ENCODE measurements around the gene PPIP5K1. TPM values are rescaled to one million over a fixed set of nuclear protein-coding genes. Genes with fewer than 3 reads are reported as not detected.

The PPIP5K1 gene
- total RNA-seq, 1 donor from 2014 or later: 46.4 TPM

DNA sequence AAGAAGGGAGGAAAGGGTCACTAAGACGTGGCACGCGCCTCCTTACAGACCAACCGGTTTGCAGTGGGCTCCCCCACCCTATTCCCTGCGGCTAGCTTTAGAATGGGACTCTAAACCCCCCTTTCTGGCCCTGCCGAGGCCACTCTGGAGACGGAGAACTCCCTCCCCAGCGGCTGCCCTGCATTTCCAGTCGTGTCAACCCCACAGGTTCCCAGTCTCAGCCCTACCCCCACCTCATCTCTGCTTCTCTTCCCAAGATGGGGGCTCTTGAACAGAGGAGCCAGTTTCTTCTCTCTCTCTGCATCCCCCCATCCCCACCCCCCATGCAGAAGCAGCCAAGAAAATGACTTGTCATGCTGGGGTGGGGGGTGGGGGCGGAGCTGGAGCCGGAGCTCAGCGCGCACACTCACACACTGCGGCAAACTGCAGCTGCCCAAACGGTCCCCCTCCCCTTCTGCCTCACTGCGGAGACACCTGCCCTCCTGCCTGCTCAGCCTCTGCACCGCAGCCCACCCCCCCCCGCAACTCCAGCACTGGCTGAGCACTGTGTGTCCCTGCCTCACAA, 71.7 kb downstream of the PPIP5K1 start:
- intact Hi-C loops (cut with micrococcal nuclease): loop anchor here (10.0 kb wide), 1 partner anchor 593 kb away; the partner anchor contains the start of gene TTBK2

DNA sequence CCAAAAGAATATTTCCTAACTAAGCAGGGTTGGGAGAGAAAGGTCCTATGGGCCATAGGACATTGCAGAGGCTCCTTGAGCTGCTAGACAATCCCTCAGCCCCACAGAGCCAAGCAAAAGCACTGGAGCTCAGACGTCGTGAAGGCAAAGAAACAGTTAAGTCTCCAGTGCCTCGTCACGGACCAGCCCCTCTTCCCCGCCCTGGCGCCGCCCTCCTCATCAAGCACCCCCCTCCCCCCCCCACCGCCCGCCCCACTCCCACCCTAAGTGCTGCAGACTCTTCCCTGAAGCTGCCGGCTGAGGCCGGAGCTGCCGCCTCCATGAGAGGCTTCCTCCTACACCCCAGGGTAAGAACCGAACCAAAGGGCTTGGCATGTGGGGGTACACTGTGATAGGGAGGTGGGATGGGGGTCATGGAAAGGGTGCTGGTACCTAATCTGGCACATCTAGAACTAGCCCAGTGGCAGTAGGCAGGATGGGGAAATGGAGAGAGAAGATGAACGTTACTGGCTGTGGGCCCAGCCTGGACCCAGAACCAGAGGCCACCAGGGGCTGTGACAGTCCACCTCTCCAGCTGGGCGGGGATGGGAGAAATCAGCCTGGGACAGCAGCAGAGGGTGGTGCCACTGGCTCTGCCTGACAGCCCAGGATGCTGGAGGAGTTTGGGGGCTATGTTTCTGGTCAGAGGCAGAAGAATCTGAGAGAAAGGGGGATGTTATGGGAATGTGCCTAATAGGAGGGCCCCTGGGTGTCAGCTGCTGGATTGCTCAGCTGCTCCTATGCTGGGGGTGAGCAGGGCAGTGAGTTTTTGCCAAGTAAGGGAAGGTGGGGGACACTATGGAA, 72.4 kb downstream of the PPIP5K1 start, which contains the start of gene MAP1A:
Gene MAP1A (plus strand): TSS at position 255 of the 843 bp plus-strand sequence. CDS start 3,866 bp downstream, outside the sequence.
- intact Hi-C loops (cut with micrococcal nuclease): loop anchor here (10.0 kb wide), 1 partner anchor 593 kb away; the partner anchor contains the start of gene TTBK2

DNA sequence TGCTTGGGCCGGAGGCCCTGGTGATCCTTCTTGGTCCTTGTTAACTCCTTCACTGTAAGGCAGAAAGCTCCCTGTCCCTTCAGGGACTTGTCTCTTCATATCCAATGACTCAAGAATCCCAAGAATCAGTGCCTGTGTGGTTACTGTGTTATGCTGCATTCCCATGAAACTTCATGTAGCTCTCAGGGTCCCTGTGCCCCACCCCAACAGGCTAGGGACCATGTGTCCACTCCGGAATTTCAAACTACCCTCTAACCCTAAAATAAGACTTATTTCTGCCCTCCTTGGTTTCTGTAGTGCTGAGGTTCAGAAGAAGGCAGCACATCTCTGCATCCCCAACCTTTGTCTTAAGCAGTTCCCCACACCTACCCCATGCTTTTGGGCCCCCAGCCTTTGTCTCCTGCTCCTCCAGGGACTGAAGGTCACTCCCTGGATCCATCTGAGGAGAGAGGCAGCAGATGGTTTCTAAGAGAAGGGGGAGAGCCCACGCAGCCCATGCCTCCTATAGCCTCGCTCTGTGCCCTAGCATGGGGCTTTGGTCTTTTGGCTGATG, 73.1 kb downstream of the PPIP5K1 start:
- intact Hi-C loops (cut with micrococcal nuclease): loop anchor here (10.0 kb wide), 1 partner anchor 592 kb away; the partner anchor contains the start of gene TTBK2

DNA sequence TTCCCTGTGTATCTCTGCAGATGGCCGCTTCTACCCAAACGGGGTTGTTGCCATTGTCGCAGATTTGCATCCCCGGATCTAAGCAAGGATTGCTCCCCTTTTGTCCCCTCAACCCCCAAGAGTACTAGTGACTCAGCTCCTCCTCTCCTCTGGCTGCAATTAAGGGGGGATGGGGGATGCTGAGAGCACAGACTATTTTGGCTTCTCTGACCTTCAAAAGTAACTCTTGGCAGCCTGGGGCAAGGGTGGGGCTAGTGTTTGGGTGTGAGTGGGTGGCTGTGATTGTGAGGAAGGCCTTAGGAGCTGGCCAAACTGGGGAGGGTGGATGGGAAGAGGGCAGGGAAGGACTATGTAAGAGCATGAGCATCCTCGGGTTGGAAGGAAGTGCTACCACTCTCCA, 73.8 kb downstream of the PPIP5K1 start:
- intact Hi-C loops (cut with micrococcal nuclease): loop anchor here (10.0 kb wide), 1 partner anchor 591 kb away; the partner anchor contains the start of gene TTBK2

DNA sequence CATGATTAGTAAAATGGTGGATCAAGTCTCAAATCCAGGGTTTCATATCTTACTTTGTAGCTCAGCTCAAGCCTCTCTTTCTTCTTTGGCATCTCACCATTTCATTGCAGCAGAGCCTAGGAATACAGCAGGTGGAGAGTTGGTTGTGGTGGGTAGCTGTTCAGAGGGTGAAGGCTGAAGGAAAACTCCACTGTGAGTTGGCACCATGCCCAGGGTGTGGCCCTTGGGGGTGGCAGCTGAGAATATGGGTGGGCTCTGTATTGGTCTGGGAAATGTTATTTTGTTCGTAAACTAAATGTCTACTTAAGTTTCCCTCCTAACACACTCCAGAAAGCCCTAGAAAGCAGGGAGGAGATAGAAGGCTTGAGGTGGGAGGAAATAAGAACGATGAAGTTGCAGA, 74.3 kb downstream of the PPIP5K1 start:
- intact Hi-C loops (cut with micrococcal nuclease): loop anchor here (10.0 kb wide), 1 partner anchor 591 kb away; the partner anchor contains the start of gene TTBK2

DNA sequence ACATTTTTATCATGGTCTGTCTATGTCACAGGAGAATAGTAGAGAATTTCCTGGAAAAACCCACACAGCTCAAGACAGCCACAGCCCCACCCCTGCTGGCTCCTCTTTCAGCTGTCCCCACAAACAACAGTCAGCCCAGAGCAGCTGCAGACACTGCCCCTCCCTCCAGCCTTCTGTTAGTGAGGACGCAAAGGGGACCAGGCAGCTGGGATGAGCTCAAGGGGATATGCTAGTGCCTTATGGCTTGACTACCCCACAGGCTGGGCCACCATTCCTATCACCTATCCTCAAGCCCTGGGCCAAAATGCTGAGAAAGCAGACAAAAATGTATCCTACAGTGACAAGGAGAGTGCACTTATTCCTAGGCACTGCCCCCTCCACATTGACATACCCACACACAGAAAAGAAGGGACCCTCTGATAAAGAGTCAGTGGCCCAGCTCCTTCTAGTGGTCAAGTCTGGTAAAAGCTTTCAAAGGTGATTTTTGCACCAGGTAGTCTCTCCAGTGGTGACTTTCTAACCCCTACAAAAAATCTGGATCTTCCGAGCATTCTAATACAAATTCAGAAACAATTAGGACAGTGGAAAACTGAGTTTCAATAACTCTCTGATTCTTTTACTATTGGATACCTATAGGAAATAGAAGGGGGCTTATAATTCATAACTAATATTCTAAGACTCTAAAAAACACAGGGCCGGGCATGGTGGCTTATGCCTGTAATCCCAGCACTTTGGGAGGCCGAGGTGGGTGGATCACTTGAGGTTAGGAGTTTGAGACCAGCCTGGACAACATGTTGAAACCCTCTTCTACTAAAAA, 75.6 kb downstream of the PPIP5K1 start:
- intact Hi-C loops (cut with micrococcal nuclease): loop anchor here (5.0 to 10.0 kb wide), 2 partner anchors 278 to 590 kb away; partner anchors contain the start of genes SERF2 and TTBK2

DNA sequence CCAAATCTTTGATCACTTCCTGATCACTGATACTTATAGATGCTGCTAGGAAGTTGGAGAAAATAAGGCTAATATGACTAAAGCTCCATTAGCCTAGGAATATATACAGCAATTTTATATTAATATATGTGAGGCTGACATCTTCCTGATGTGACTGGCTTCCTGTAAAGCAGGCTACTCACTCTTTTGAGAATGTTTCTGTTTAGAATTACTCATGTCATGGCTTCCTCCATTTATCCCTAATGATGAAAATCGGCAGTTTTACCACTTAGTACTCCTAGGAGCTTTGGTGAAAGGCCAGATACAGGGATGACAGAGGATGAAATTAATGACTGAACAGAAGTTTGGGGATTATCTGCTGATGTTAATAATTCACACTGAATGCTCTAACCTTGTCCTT, 76.5 kb downstream of the PPIP5K1 start:
- intact Hi-C loops (cut with micrococcal nuclease): loop anchor here (5.0 to 10.0 kb wide), 2 partner anchors 279 to 589 kb away; partner anchors contain the start of genes SERF2 and TTBK2

DNA sequence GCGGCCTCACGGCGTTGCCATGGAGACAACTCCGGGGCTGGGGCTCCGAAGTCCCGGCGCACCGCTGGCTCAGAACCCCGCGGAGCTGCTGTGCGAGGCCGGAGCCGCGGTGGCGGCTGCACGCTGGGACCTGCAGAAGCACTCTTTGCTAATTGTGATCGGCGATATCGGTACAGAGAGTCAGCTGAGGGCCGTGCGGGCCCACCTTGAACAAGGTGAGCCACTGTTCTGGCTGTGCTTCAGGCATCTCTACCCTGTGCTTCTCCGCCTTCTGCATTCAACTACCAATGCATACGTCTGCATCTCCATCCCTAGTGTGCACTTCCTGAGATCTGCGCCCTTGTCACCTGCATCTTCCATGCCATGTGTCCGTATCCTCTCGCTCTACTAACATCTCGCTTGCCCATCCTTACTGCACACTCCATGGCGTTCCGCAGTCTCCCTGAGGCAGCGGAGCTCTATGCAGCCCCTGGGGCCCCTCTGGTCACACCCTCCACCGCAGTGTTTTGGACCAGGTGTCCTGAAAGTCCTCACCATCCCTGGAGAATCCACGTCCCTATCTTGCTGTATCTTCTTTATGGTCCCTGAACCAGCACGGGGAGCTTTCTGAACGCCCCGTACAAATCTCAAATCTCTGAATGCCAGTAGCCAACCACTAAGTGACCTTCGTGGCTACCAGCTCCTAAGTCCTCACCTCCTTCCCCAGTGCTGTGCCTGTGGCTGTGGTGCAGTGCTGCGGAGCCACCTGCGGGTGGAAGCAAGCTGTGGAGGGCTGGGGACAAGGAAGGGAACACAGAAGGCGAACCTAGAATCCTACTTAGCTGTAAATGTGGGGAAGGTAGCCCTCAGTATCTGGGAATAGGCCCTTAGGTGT, 78.8 kb downstream of the PPIP5K1 start:
- intact Hi-C loops (cut with micrococcal nuclease): loop anchor here (5.0 to 10.0 kb wide), 2 partner anchors 281 to 586 kb away; partner anchors contain the start of genes SERF2 and TTBK2

DNA sequence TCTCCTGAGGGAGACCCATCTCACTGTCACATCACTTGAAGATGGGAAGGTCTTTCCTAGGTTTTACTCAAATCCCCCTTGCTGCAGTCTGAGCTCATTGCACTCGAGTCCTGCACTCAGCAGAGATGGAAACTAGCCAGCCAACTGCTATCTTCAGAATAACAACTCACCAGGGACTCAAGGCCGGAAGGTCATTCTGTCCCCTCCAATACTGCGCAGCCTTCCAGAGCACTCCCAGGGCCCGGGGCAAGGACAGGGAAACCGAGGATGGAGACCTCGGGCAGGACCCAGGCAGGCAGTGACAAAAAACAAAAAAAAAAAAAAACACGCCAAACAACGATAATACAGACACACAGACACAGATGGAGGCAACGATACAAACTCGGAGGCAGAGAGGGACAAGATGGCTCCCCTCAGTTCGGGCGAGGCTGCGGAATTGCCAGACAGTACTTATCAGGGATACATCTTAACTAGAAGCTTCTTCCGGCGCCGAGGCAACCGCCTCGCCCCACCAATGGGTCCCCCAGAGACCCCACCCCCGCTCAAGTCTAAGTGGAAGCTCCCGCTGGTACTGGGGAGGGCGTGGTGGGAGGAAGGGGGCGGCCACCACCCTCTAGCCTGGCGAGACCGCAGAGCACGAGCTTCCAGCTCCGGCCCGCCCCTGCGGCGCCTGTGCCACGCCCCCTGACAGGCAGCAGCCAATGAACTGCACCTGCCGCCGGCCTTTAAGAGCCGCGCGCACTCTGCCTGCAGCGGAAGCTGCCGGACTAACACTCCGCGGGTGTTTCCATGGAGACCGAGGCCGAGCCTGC, 79.6 kb downstream of the PPIP5K1 start:
- intact Hi-C loops (cut with micrococcal nuclease): loop anchor here (1.0 to 10.0 kb wide), 7 partner anchors 17 to 586 kb away; partner anchors contain the start of genes ELL3, LCMT2, SERF2 and TP53BP1

DNA sequence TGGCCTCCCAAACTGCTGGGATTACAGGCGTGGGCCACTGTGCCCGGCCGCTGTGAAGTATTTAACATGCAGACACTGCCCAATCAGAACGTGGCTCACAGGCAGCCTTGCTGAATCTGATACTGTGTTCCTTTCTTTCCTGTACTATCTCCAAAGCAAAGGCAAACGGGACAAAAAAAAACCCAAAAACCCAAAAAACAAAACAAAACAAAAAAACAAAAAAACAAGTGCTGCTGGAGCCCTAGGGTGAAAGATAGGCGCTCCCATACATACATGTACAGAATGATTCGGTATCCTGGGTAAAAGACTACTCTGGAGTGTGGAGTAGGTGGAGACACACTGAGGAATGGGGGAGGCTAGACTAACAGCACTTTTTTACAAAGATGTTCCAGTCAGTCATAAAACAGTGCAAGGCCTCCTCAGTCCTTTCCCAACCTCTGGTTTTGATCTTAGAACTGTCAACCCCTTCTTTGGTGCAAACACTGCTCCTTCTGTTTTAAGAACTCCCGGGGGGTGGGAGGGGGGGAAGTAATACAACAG, 80.3 kb downstream of the PPIP5K1 start:
- intact Hi-C loops (cut with micrococcal nuclease): loop anchor here (1.0 to 10.0 kb wide), 7 partner anchors 16 to 585 kb away; partner anchors contain the start of genes ELL3, LCMT2, SERF2 and TP53BP1

DNA sequence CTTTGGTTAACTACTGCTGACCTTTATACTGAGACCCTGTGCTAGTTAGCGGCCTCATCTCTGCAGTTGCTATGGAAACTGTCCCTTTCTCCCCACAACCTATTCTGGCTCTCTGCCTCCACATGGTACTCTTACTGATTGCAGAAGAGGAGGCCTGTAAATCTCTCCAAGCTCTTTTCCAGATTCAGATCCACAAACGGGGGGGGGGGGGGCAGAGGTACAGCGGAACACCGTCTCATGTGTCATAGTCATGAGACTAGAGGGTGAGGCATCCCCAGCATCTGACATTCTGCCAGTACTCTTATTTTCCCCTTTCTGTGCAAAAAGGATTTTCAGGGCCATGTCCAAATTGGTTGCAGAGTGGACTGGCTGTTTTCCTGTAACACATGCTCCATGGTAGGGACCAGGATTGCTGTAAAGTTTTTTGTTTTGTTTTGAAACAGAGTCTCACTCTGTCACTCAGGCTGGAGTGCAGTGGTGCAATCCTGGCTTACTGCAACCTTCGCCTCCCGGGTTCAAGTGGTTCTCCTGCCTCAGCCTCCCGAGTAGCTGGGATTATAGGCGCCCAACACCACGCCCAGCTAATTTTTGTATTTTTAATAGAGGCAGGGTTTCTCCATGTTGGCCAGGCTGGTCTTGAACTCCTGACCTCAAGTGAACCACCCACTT, 80.9 kb downstream of the PPIP5K1 start:
- intact Hi-C loops (cut with micrococcal nuclease): no loop called here

DNA sequence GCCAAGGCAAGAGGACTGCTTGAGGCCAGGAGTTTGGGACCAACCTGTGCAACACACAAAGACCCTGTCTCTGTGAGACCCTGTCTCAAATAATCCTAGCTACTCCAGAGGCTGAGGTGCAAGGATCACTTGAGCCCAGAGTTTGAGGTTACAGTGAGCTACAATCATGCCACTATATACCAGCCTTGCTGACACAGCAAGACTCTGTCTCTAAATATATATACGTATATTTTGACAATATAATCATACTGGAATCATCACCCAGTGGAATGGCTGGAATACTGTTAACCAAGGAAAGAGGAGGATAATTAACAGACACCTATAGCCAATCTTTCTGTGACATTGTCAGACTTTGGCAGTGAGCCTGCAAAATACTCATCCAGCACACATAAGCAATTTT, 81.6 kb downstream of the PPIP5K1 start:
- intact Hi-C loops (cut with micrococcal nuclease): no loop called here

DNA sequence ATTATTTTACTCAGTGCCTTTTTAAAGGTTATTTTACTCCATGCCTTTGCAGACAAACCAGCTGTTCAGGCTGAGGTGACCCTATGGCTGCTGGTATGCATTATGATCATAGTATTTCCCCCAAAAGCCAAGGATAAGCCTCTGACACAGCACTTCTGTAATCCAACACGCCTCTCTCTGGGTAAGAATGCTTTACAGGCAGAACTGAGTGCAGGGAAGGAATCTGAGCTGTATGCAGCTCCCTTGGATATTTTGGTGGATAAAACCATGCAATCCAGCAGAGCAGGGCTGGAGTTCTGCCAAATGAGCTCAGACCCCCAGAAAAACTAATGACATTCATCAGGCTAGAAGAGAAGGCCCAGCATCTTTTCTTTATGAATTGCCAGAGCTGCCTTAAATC, 84.3 kb downstream of the PPIP5K1 start:
- intact Hi-C loops (cut with micrococcal nuclease): no loop called here

DNA sequence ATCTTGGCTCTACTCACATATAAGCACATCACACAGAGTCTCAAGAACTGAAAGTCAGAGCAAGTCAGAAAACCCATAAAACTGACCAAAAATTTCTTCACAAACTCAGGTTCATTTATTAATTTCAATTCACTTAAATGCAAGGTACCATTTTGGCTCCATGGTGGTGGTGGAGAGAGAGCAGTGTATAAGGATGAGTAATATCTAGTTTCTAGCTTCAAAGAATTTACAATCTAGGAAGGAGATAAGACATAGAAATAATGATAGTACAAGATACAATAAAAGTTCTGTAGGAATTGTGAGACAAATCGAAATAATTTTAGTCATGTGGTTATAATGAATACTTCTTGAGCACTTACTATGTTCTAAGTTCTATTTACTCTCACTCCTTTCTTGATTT, 90.4 kb downstream of the PPIP5K1 start:
- intact Hi-C loops (cut with micrococcal nuclease): no loop called here

DNA sequence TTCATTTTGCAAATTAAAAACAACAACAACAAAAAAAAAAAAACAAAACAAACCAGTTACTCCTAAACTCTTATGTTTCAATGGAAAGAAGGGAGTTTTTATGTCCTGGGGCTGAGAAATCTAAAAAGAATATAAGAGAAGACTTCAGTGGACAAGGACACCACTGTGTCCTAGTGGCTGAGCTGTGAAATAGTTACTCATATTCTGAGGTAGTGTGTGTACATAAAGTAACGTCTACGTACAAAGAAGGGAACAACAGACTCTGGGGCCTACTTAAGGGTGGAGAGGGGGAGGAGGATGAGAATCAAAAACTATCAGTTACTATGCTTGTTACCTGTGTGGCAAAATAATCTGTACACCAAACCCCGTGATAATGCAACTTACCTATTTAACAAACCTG, 91.0 kb downstream of the PPIP5K1 start:
- intact Hi-C loops (cut with micrococcal nuclease): no loop called here

DNA sequence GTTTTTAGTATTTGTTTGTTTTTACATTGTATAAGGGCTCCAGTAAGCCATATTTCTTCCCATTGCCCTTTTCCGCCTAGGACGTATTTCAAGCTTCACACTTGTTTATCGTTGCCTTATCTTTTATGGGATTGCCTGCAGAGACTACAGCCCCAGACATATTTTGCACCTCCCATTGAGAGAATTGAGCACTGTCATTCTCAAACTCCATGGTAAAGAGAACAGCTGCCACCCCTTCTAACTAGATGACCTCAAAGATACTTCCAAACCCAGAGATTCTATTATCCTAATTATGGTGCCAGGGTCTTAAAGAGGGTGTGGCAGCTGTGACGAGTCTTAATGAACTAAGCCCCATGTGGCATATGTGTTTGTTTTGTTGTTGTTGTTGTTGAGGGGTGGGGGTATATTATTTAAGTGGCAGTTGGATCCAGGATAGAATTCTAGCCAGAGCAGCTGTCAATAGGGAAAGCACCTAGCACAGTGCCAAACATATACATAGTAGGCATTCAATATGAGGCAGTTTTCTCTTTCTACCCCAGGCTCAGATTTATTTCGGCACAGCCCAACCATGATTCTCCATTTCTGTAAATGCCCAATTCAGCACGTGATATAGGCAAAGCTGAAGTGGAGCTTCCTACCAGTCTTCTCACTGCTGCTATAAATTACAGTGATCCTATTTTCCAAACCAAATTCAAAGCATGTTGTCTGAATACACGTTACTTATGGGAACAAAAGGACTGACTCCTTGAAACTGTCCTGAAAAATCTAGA, 96.1 kb downstream of the PPIP5K1 start:
- intact Hi-C loops (cut with micrococcal nuclease): loop anchor here (1.0 to 5.0 kb wide), 2 partner anchors 16 to 52 kb away; no protein-coding TSS in a partner anchor

Measured in T-helper 2 cell treated with Interferon-gamma antibody and Interleukin-4, amounts not matched to agents 100 ng/mL and 5 ng/mL, for 36 hours (primary cell).